Endothelial cell (in vitro differentiated cells): Measurements from ENCODE around the gene CDIP1. TPM values are rescaled to one million over a fixed set of nuclear protein-coding genes. Genes with fewer than 3 reads are reported as not detected.

Experiments
- DNase-seq: peaks from one replicate; pipeline ENCODE4 v3.0.0; 2021; ENCODE audit warnings: low spot score
- H3K27ac Mint-ChIP-seq: one replicate; pipeline ENCODE4 v1.8.0; 2021; ENCODE audit warnings: mixed read lengths, inconsistent platforms; ENCODE audit not compliant: unreplicated experiment
- H3K27me3 Mint-ChIP-seq: one replicate; pipeline ENCODE4 v1.8.0; 2021; ENCODE audit warnings: mild to moderate bottlenecking, moderate library complexity, mixed read lengths, inconsistent platforms; ENCODE audit not compliant: unreplicated experiment
- H3K36me3 Mint-ChIP-seq: one replicate; pipeline ENCODE4 v1.8.0; 2021; ENCODE audit warnings: mild to moderate bottlenecking, low read depth, mixed read lengths, inconsistent platforms; ENCODE audit not compliant: unreplicated experiment
- H3K4me1 Mint-ChIP-seq: one replicate; pipeline ENCODE4 v1.8.0; 2021; ENCODE audit warnings: mild to moderate bottlenecking, mixed read lengths, inconsistent platforms; ENCODE audit not compliant: unreplicated experiment
- H3K4me3 Mint-ChIP-seq: one replicate; pipeline ENCODE4 v1.8.0; 2021; ENCODE audit warnings: mild to moderate bottlenecking, mixed read lengths, inconsistent platforms; ENCODE audit not compliant: unreplicated experiment
- H3K9me3 Mint-ChIP-seq: one replicate; pipeline ENCODE4 v1.8.0; 2021; ENCODE audit warnings: mixed read lengths, inconsistent platforms; ENCODE audit not compliant: unreplicated experiment
- CTCF ChIP-seq: fragments of 200-600 bp; sonication (generic); IDR thresholded peaks from one replicate; pipeline ENCODE4 v1.5.0; 2021; ENCODE audit warnings: antibody characterized with exemption; ENCODE audit not compliant: unreplicated experiment
- total RNA-seq: library from RNA; stranded (reverse); fragmentation: NEBNext Ultra II Directional; extraction: Animal tissue kit (Norgen Biotek cat#: 25700); gene quantifications from one replicate; pipeline ENCODE4 v1.2.1, GENCODE V29; 2021; ENCODE audit not compliant: unreplicated experiment

CDIP1 gene
- total RNA-seq, 1 donor from 2014 or later: 25.6 TPM

GRCh38 chr16:4465977-4466779 lies 72.4 kb downstream of the CDIP1 start:
- TF ChIP-seq CTCF: no peak
- no peak overlapping the region for H3K4me3 Mint-ChIP-seq
- no peaks in the 10 kb centered on the region for H3K4me1 Mint-ChIP-seq
- H3K36me3 Mint-ChIP-seq: peaks cover 16% of the 10 kb centered on the region
- H3K27ac Mint-ChIP-seq: no peak overlapping the region
- H3K27me3 Mint-ChIP-seq: peaks cover 4% of the 10 kb centered on the region
- DNase-seq: no peak
- no peaks in the 10 kb centered on the region for H3K9me3 Mint-ChIP-seq

DNA sequence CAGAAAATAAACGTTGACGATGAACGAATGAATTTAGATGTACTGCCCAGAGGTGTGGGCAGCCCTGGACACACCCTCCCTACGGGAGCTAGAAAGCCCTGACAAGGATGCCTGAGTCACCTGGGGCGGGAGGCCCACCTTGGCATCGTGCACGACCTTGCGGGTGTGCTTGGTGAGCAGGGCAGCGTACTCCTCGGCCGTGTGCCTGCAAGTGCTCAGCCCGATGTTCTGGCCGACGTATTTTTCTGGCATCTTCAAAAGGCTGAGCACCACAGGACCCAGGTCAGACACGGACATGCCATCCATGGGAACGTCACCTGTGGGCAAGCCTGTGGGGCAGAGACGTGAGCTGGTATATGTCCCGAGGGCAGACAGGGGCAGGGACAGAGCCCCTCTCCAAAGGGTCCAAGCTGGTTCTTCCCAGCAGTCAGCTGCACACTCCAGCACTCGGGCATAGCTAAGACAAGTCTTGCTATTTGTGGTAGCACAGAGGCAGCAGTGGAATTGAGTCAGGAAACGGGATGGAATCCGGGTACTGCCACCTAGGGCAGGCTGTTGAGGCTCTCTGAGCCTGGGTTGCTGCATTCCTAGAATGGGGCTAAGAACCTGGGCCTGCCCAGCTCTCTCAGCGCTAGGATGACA lies 74.9 kb downstream of the CDIP1 start:
- TF ChIP-seq CTCF: no peak
- no peaks in the 10 kb centered on the region for H3K4me1 Mint-ChIP-seq
- H3K9me3 Mint-ChIP-seq: no peaks in the 10 kb centered on the region
- H3K27ac Mint-ChIP-seq: no peak overlapping the region
- H3K27me3 Mint-ChIP-seq: peaks cover 4% of the 10 kb centered on the region
- no peak for DNase-seq
- peaks cover 20% of the 10 kb centered on the region for H3K36me3 Mint-ChIP-seq
- no peak overlapping the region for H3K4me3 Mint-ChIP-seq

DNA sequence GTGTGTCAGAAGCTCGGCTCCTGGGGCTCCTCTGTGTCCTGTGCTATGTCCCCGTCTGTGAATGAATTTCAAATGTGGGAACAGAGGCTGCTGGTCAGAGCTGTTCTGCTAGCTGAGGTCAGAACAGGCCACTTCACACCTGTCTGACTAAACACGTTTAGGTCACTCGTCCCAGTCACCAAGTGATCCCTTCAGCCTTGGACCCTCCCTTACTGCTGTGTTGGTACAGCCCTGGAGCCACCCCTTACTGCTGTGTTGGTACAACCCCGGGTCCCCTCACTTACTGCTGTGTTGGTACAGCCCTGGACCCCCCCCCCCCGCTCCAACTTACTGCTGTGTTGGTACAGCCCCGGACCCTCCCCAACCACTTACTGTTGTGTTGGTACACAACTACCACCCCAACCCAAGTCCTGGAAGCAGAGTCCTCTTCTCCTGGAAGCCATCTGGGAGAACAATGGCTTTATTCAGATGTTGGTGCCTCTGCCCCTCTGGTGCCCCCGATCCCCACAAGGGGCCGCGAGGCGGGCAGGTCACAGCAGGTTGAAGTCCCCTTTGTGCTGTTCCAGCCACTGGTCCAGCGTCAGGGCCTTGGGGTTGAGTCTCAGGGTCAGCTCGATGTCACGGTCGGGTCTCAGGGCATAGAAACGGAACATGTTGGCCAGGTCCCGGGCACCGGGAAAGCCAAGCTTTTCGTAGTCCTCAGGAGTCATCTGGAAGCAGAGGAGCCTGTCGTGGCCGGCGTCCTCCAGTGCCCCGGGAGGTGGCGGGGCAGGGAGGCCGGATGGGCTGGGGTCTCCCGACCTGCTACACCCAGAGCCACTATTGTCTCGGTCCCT lies 77.1 kb downstream of the CDIP1 start:
- Mint-ChIP-seq H3K4me3 (no peak overlapping the region), H3K27ac (no peak overlapping the region), H3K36me3 (peaks cover 12% of the 10 kb centered on the region), H3K9me3 (no peaks in the 10 kb centered on the region), H3K4me1 (no peaks in the 10 kb centered on the region), H3K27me3 (peaks cover 2% of the 10 kb centered on the region)
- no peak for TF ChIP-seq CTCF
- no peak for DNase-seq

DNA sequence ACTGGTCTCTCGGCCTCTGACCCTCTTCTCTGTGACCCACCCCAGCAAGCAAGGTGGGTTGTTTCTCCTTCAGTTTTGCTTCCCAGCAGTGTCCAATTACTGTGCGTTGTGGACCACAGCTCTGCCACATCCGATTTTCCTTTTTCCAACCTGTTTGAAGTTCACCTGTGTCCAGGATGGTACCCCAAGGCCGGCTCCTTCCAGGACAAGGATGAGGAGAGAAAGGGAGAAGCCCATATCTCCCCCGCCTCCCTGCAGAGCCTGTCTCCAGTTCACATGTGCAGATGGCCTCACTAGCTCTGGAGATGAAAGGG lies 77.7 kb downstream of the CDIP1 start:
- no peaks in the 10 kb centered on the region for H3K9me3 Mint-ChIP-seq
- no peak overlapping the region for H3K27ac Mint-ChIP-seq
- H3K36me3 Mint-ChIP-seq: peaks cover 12% of the 10 kb centered on the region
- no peak overlapping the region for H3K4me3 Mint-ChIP-seq
- no peak for TF ChIP-seq CTCF
- no peak for DNase-seq
- peaks cover 2% of the 10 kb centered on the region for H3K27me3 Mint-ChIP-seq
- H3K4me1 Mint-ChIP-seq: no peaks in the 10 kb centered on the region

Other genes starting within 250 kb of the CDIP1 start
- 1.6 TPM for gene GLIS2, start 222.7 kb downstream of the CDIP1 start, total RNA-seq
- gene PAM16, start 187.5 kb downstream of the CDIP1 start, total RNA-seq: 29.5 TPM
- 0.67 TPM for gene VASN, start 166.9 kb downstream of the CDIP1 start, total RNA-seq
- gene CORO7, start 122.2 kb downstream of the CDIP1 start, total RNA-seq: 103 TPM
- gene DNAJA3, start 112.9 kb downstream of the CDIP1 start, total RNA-seq: 32.0 TPM
- gene NMRAL1, start 64.1 kb downstream of the CDIP1 start, total RNA-seq: 35.3 TPM
- gene HMOX2, start 62.4 kb downstream of the CDIP1 start, total RNA-seq: 225 TPM
- 0.54 TPM for gene C16orf96, start 17.6 kb upstream of the CDIP1 start, total RNA-seq
- gene UBALD1, start 76.1 kb upstream of the CDIP1 start, total RNA-seq: 31.0 TPM
- gene MGRN1, start 86.1 kb upstream of the CDIP1 start, total RNA-seq: 82.5 TPM
- gene NUDT16L1, start 154.8 kb upstream of the CDIP1 start, total RNA-seq: 43.1 TPM
- gene ANKS3, start 195.5 kb upstream of the CDIP1 start, total RNA-seq: 15.6 TPM
- 0.18 TPM for gene DNAAF8, start 195.8 kb upstream of the CDIP1 start, total RNA-seq
- gene ZNF500, start 228.4 kb upstream of the CDIP1 start, total RNA-seq: 32.8 TPM
- gene SEPTIN12, start 249.6 kb upstream of the CDIP1 start, total RNA-seq: 11.5 TPM